PC-3 (cell line): ENCODE results near the gene TENT4B. TPM values are rescaled to one million over a fixed set of nuclear protein-coding genes. Genes with fewer than 3 reads are reported as not detected.

Source experiments
- ATAC-seq: fragments of 200-7000 bp; cut with Tn5 transposase; 2 replicates; pipeline ENCODE4 v1.9.1; 2020; ENCODE audit warnings: mild to moderate bottlenecking, moderate library complexity
- BruUV-seq: library from RNA; stranded (reverse); fragments of 400-500 nt; replicated peaks from 2 replicates; lab custom pipeline; 2021; lab: Mats Ljungman, UMichigan
- CTCF ChIA-PET: fragments of 300-600 bp; sonication (Branson Sonifier 250); formaldehyde crosslinking; loops from one replicate; lab custom pipeline; 2022; ENCODE audit warnings: antibody characterized with exemption; lab: Charles Lee
- POLR2A ChIA-PET: fragments of 300-600 bp; sonication (Branson Sonifier 250); formaldehyde crosslinking; loops from one replicate; lab custom pipeline; 2022; ENCODE audit warnings: antibody characterized with exemption; ENCODE audit not compliant: unreplicated experiment; lab: Charles Lee
- DNase-seq: peaks from one replicate; pipeline ENCODE4 v3.0.0-alpha.2; 2015
- H2AFZ ChIP-seq: fragments of 300-600 bp; sonication (generic); 2 replicates; pipeline ENCODE4 v1.6.0; 2016; ENCODE audit warnings: antibody characterized with exemption, low read length
- H3F3A ChIP-seq: fragments of 300-600 bp; sonication (generic); one replicate; pipeline ENCODE4 v1.6.0; 2017; ENCODE audit warnings: antibody characterized with exemption, low read length, control low read depth, mild to moderate bottlenecking; ENCODE audit not compliant: unreplicated experiment
- H3K27ac ChIP-seq: fragments of 300-600 bp; sonication (generic); 2 replicates; pipeline ENCODE4 v1.5.1; 2016; ENCODE audit warnings: mild to moderate bottlenecking, low read length
- H3K27me3 ChIP-seq: fragments of 300-600 bp; sonication (generic); 2 replicates; pipeline ENCODE4 v1.6.1; 2016; ENCODE audit warnings: low read length, mixed read lengths
- H3K36me3 ChIP-seq: fragments of 300-600 bp; sonication (generic); 2 replicates; pipeline ENCODE4 v1.6.1; 2016; ENCODE audit warnings: low read depth, mixed run types, low read length, mixed read lengths
- H3K4me1 ChIP-seq: fragments of 300-600 bp; sonication (generic); 2 replicates; pipeline ENCODE4 v1.5.1; 2016; ENCODE audit warnings: low read length; ENCODE audit not compliant: insufficient read depth
- H3K4me2 ChIP-seq: fragments of 300-600 bp; sonication (generic); 2 replicates; pipeline ENCODE4 v1.6.0; 2016; ENCODE audit warnings: low read length
- H3K4me3 ChIP-seq: fragments of 300-600 bp; sonication (generic); 2 replicates; pipeline ENCODE4 v1.5.1; 2016; ENCODE audit warnings: mild to moderate bottlenecking, low read length, mixed read lengths
- H3K79me2 ChIP-seq: fragments of 300-600 bp; sonication (generic); 2 replicates; pipeline ENCODE4 v1.6.1; 2017; ENCODE audit warnings: low read length, mixed read lengths
- H3K9ac ChIP-seq: fragments of 300-600 bp; sonication (generic); 2 replicates; pipeline ENCODE4 v1.6.0; 2016; ENCODE audit warnings: mild to moderate bottlenecking, low read length
- H3K9me2 ChIP-seq: fragments of 300-600 bp; sonication (generic); replicated peaks from 2 replicates; pipeline ENCODE4 v1.6.1; 2016; ENCODE audit warnings: mixed run types, low read length, mixed read lengths
- H3K9me3 ChIP-seq: fragments of 300-600 bp; sonication (generic); 2 replicates; pipeline ENCODE4 v1.6.1; 2016; ENCODE audit warnings: low read length, mixed read lengths
- H4K20me1 ChIP-seq: fragments of 300-600 bp; sonication (generic); 2 replicates; pipeline ENCODE4 v1.6.1; 2016; ENCODE audit warnings: low read length, mixed read lengths
- EZH2 ChIP-seq: fragments of 300-600 bp; sonication (generic); IDR thresholded peaks from one replicate; pipeline ENCODE4 v1.6.1; 2017; ENCODE audit warnings: antibody characterized with exemption, mild to moderate bottlenecking, low read length; ENCODE audit not compliant: unreplicated experiment
- EZH2phosphoT487 ChIP-seq: fragments of 300-600 bp; sonication (generic); IDR thresholded peaks from 2 replicates; pipeline ENCODE4 v1.6.1; 2018; ENCODE audit warnings: mild to moderate bottlenecking, antibody characterized with exemption, low read length, borderline replicate concordance
- intact Hi-C: fragments of 100-400 bp; cut with micrococcal nuclease; formaldehyde crosslinking; loops from 2 replicates; pipeline ENCODE4 v1.9.0; 2023
- total RNA-seq: library from RNA; depleted of rRNA; stranded (reverse); fragments of >200 nt; gene quantifications from 2 replicates; pipeline ENCODE4 v1.2.3, GENCODE V29; 2014
- TF ChIP-seq, protein P1 (sequence below): fragments of 300-600 bp; sonication (generic); conservative IDR thresholded peaks from 2 replicates; pipeline ENCODE4 v1.5.1; 2017; ENCODE audit warnings: antibody characterized with exemption, low read depth, mild to moderate bottlenecking, low read length

The TENT4B gene
- total RNA-seq, 1 experiment from 2014 or later = 6.3 TPM

DNA sequence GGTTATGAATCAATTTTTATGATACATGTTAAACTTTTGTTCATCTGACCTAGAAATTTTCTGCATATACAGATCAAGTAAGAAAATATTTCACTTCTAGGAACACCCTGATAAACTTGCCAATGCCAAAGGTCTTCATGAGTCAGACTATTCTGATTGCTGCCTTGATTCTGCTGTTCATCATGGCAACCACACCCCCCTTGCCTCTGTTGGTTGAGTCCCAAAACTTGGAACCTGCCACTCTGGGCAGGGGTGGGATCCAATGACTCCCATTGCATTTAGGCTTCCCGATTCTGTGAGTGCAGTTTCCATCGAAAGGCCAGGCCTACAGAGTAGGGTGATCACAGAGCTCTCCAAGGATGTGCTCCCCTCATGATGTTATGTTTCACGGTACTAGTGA, 15.8 kb upstream of the TENT4B start:
- BruUV-seq = no TSS peak
- Histone ChIP-seq H3K4me3 (no peak overlapping the region), H3F3A (no peaks in the 10 kb centered on the region), H3K9me2 (no peaks in the 10 kb centered on the region), H3K4me1 (no peaks in the 10 kb centered on the region), H3K27ac (no peak overlapping the region), H3K36me3 (no peaks in the 10 kb centered on the region), H4K20me1 (no peaks in the 10 kb centered on the region), H3K9ac (no peak overlapping the region), H3K9me3 (no peaks in the 10 kb centered on the region), H3K79me2 (no peaks in the 10 kb centered on the region), H3K4me2 (no peak overlapping the region), H2AFZ (no peak overlapping the region), H3K27me3 (no peaks in the 10 kb centered on the region)
- CTCF ChIA-PET = no interaction called here
- TF ChIP-seq EZH2phosphoT487 (no peak), EZH2 (no peak)
- TF ChIP-seq, protein P1, sequence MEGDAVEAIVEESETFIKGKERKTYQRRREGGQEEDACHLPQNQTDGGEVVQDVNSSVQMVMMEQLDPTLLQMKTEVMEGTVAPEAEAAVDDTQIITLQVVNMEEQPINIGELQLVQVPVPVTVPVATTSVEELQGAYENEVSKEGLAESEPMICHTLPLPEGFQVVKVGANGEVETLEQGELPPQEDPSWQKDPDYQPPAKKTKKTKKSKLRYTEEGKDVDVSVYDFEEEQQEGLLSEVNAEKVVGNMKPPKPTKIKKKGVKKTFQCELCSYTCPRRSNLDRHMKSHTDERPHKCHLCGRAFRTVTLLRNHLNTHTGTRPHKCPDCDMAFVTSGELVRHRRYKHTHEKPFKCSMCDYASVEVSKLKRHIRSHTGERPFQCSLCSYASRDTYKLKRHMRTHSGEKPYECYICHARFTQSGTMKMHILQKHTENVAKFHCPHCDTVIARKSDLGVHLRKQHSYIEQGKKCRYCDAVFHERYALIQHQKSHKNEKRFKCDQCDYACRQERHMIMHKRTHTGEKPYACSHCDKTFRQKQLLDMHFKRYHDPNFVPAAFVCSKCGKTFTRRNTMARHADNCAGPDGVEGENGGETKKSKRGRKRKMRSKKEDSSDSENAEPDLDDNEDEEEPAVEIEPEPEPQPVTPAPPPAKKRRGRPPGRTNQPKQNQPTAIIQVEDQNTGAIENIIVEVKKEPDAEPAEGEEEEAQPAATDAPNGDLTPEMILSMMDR = no peak
- DNase-seq = no peak
- POLR2A ChIA-PET = no interaction called here
- intact Hi-C loops = no loop called here
- ATAC-seq = no peak

DNA sequence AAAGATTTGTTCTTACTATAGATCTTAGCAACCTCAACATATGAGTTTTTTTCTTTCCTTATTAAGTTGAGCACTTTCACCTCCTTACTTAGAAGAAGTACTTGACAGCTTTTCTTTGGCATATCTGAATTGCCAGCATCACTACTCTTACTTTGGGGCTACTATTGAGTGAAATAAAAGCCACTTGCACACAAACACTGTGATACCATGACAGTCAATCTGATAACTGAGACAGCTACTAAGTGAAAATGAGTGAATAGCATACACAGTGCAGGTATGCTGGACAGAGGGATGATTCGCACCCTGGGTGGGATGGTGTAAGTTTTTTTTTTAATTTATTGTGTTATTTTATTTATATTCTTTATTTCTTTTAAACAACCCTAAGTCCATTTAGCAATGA, 13.5 kb upstream of the TENT4B start:
- Histone ChIP-seq H3K79me2 (no peaks in the 10 kb centered on the region), H3K9ac (no peak overlapping the region), H3K4me2 (no peak overlapping the region), H3K4me1 (no peaks in the 10 kb centered on the region), H3K9me3 (no peaks in the 10 kb centered on the region), H3F3A (no peaks in the 10 kb centered on the region), H2AFZ (no peak overlapping the region), H3K27ac (no peak overlapping the region), H3K27me3 (no peaks in the 10 kb centered on the region), H3K9me2 (no peaks in the 10 kb centered on the region), H4K20me1 (no peaks in the 10 kb centered on the region), H3K36me3 (no peaks in the 10 kb centered on the region), H3K4me3 (no peak overlapping the region)
- intact Hi-C loops = no loop called here
- CTCF ChIA-PET = no interaction called here
- no TSS peak for BruUV-seq
- no peak for ATAC-seq
- no peak for DNase-seq
- POLR2A ChIA-PET = no interaction called here
- TF ChIP-seq, protein P1 = no peak
- TF ChIP-seq EZH2phosphoT487 (no peak), EZH2 (no peak)

- Histone ChIP-seq H3F3A (no peaks in the 10 kb centered on the region), H3K4me1 (no peaks in the 10 kb centered on the region), H3K9me2 (no peaks in the 10 kb centered on the region), H3K36me3 (no peaks in the 10 kb centered on the region), H3K9me3 (no peaks in the 10 kb centered on the region), H2AFZ (no peak overlapping the region), H3K27me3 (no peaks in the 10 kb centered on the region), H3K27ac (no peak overlapping the region), H3K4me2 (no peak overlapping the region), H3K4me3 (no peak overlapping the region), H3K9ac (no peak overlapping the region), H3K79me2 (no peaks in the 10 kb centered on the region), H4K20me1 (no peaks in the 10 kb centered on the region)
- intact Hi-C loops = no loop called here
- BruUV-seq = no TSS peak
- DNase-seq (no peak), ATAC-seq (no peak)
- ChIA-PET POLR2A (no interaction called here), CTCF (no interaction called here)
- TF ChIP-seq EZH2phosphoT487 = no peak
These were observed 8.9 kb upstream of the TENT4B start for GRCh38 chr16:50144211-50144610.
